LNCAP (cell line): ENCODE data around the gene INPP5D.

Experiments
- TF ChIP-seq, protein P1 (sequence below): fragments of 450-650 bp; IDR thresholded peaks from 2 replicates; pipeline ENCODE4 v1.5.1; 2017; ENCODE audit warnings: mild to moderate bottlenecking

INPP5D gene

DNA sequence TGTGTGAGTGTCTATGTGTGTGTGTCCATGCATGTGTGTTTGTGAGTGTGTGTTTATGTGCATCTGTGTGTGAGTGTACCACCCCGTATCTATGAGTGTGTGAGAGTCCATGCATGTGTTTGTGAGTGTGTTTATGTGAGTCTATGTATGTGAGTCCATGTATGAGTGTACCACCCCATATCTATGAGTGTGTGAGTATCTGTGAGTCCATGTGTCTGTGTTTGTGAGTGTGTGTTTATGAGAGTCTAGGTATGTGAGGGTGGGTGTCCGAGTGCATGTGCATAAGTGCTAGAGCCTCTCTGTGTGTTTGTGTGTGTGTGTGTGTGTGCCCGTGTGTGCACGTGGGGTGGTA lies 105.4 kb downstream of the INPP5D start:
- TF ChIP-seq, protein P1, sequence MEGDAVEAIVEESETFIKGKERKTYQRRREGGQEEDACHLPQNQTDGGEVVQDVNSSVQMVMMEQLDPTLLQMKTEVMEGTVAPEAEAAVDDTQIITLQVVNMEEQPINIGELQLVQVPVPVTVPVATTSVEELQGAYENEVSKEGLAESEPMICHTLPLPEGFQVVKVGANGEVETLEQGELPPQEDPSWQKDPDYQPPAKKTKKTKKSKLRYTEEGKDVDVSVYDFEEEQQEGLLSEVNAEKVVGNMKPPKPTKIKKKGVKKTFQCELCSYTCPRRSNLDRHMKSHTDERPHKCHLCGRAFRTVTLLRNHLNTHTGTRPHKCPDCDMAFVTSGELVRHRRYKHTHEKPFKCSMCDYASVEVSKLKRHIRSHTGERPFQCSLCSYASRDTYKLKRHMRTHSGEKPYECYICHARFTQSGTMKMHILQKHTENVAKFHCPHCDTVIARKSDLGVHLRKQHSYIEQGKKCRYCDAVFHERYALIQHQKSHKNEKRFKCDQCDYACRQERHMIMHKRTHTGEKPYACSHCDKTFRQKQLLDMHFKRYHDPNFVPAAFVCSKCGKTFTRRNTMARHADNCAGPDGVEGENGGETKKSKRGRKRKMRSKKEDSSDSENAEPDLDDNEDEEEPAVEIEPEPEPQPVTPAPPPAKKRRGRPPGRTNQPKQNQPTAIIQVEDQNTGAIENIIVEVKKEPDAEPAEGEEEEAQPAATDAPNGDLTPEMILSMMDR, result no peak

DNA sequence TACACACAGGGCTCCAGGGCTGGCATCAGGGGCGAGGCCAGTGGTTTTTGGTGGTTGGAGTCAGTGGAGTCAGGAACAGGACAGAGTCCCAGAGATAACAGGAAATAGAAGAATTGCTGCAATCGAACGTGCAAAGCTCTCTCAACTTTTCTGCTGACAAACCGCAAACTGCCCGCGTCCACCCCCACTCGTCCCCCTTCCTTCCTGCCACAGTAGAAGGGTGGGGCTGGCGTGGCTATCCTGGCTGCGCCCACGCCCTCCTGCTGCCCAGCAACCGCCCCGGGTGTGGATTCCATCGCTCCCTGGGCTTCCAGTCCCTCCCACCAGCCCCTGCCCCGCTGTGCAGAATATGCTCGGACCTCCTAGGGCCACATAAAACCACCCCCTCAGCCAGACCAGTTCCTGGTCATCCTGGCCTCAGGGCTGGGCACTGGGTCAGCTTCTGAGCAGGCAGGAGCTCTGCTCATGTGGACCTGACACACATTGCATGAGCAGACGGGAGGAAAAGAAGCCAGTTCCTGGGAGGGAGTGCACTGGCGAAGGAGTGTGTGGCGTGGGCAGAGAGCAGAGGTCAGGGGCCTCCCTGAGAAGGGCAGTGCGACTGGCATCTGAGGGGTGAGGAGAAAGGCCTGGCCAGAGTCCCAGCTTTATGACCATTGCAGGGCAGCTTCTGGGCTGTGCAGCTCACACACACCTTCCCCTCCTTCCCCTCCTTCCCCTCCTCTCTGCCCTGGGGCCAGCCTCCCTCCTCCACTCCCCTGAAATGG lies 105.9 kb downstream of the INPP5D start:
- TF ChIP-seq, protein P1, result no peak

DNA sequence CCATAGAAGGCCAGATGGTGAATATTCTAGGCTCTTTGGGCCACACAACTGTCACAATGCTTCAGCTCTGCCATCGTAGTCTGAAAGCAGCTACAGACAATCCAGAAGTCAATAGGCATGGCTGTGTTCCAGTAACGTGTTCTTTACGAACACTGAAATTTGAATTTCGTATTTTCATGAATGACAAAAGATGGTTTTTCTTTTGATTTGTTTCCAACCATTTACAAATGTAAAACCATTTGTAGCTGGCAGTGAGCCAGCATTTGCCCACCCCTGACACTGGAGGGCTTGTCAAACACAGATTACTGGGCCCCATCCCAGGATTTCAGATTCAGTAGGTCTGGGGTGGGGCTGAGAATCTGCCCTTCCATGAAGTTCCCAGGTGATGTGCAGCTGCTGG lies 108.3 kb downstream of the INPP5D start:
- TF ChIP-seq, protein P1, result no peak

DNA sequence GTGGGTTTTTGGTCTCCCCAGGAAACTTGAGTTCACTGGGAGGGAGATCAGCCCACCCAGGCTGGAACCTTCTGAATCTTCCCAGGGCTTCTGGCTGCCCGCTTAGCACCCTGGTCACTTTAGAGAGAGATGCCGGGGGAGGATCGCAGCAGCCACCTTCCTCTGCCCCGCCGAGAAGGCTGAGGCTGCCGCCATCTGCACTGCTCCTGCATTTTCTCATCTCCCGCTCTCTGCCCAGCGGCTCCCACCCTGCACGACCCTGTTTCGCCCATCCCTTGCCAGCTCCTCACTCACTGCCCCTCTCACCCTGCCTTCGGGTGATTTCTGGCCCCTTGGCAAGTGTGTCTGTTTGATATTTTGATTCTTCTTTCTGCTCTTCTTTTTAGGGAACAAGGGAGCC lies 108.8 kb downstream of the INPP5D start:
- TF ChIP-seq, protein P1, result no peak

DNA sequence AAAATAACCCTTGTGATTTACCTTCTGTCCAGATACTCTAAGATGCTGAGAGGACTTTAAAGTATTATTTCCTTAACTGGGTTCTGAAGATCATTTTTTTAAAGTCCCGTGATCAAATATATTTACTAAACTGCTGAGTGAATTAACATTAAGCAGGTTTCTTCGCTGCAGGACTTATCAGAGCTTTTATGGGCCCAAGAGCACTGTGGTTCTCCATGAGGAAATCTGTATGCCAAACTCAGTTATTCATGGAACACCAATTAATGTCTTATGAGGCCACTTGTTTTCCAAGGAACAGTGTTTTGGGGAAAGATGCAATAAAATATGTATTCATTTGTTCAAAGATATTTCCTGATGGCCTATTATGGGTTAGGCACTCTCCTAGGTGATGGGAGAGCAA lies 111.2 kb downstream of the INPP5D start:
- TF ChIP-seq, protein P1, result no peak

DNA sequence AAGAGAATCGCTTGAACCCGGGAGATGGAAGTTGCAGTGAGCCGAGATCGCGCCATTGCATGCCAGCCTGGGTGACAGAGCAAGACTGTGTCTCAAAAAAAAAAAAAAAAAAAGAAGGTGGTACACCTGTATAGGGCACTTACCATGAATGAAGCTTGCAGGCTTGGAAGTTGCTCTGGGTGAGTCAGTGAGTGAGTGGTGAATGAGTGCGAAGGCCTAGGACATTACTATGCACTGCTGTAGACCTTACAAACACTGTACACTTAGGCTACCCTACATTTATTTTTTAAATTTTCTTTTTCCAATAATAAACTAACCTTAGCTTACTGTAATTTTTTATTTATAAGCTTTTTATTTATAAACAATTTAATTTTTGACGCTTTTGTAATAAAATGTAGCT lies 113.0 kb downstream of the INPP5D start:
- TF ChIP-seq, protein P1, result no peak

DNA sequence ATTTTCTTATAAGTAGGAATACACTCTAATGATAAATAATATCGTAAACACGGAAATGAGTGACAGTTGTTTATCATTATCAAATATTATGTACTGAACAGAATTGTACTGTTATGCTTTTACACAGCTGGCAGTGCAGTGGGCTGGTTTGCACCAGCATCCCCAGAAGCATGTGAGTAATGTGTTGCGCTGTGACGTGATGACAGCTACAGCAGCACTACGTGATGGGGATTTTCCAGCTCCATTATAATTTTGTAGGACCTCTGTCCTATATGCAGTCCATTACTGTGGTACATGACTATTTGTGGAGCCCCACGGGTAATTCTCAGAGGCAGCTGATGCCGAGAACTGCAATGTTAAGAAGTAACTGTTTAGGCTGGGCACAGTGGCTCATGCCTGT lies 114.0 kb downstream of the INPP5D start:
- TF ChIP-seq, protein P1, result no peak
